ENCODE results near the gene WDR54. TPM values are rescaled to one million over a fixed set of nuclear protein-coding genes. Genes with fewer than 3 reads are reported as not detected.

The WDR54 gene
- total and polyA plus RNA-seq, 2 donors (not counting 3 experiments of a cell fraction or from before 2014, with no cell fraction given) = 21.7 to 46.3 TPM

GRCh38 chr2:74471332-74472065 is 50.0 kb downstream of the WDR54 start:
- peaks cover 0 to 7% of the 10 kb centered on the region in 2 experiments for H3K36me3 ChIP-seq (ENCODE audit: control insufficient read depth in 2 of 2, extremely low read depth in 1 of 2, insufficient read depth in 2 of 2, low read length in 2 of 2)
- peak overlapping the region; percentile 43 to 84 (median 75) for H3K4me3 ChIP-seq (replicated peaks in 1 of 3; ENCODE audit: insufficient read depth in 1 of 3, low read depth in 1 of 3, low read length in 3 of 3)
- no peak for DNase-seq (ENCODE audit: low read depth, low spot score)
- no peaks in the 10 kb centered on the region for H3K79me2 ChIP-seq (ENCODE audit: control insufficient read depth, insufficient read depth, low read length)
- no peaks in the 10 kb centered on the region for H3K9me1 ChIP-seq (replicated peaks; ENCODE audit: control insufficient read depth, extremely low read depth, insufficient read depth, low read length)
- dilution Hi-C loops (cut with MboI; ENCODE audit: extremely low pct_ligation_motif_present, low sequenced_read_pairs) = no loop called here
- H3K27ac ChIP-seq (ENCODE audit: insufficient read depth, low read depth, low read length) = peak overlapping the region; percentile 10
- H3K9ac ChIP-seq (replicated peaks; ENCODE audit: extremely low read depth, insufficient read depth, low read length) = peak overlapping the region; percentile 46
- no peaks in the 10 kb centered on the region for H3K27me3 ChIP-seq (ENCODE audit: control insufficient read depth in 2 of 2, insufficient read depth in 2 of 2, low read length in 2 of 2)
- H3K4me2 ChIP-seq (ENCODE audit: insufficient read depth, low read length) = peak overlapping the region; percentile 89
- H2AFZ ChIP-seq (ENCODE audit: low read depth, low read length) = peak overlapping the region; percentile 71
- H4K20me1 ChIP-seq (replicated peaks; ENCODE audit: control insufficient read depth, extremely low read depth, insufficient read depth, low read length) = no peaks in the 10 kb centered on the region
- intact Hi-C loops (cut with micrococcal nuclease) = loop anchor here (1.0 kb wide), 1 partner anchor 11 kb away; the partner anchor contains the start of gene CCDC142
- no peaks in the 10 kb centered on the region for H3K9me3 ChIP-seq (replicated peaks; ENCODE audit: control insufficient read depth, insufficient read depth, low read length)
- ChIA-PET CTCF (interaction anchor here (1.2 to 2.1 kb wide), 2 partner anchors 11 to 61 kb away, joined by 5 to 12 read pairs; partner anchors contain the start of genes CCDC142 and TTC31), POLR2A (interaction anchor here (0.6 kb wide), 1 partner anchor 39 kb away, joined by 3 read pairs; no protein-coding TSS in a partner anchor)
- BruUV-seq (replicated peaks) = no TSS peak
- peaks cover 13% of the 10 kb centered on the region for H3K4me1 ChIP-seq (ENCODE audit: control insufficient read depth, extremely low read depth, insufficient read depth, low read length)
- no peak for FAIRE-seq
- TF ChIP-seq CTCF (IDR thresholded peaks at IDR 0.05; ENCODE audit: extremely low read depth in 1 of 2, insufficient read depth in 1 of 2, low read depth in 1 of 2, low read length in 2 of 2) (no peak), MYC (IDR thresholded peaks at IDR 0.05; ENCODE audit: low read depth, low read length) (no peak), JUN (IDR thresholded peaks at IDR 0.05; ENCODE audit: borderline replicate concordance, insufficient read depth, insufficient read length, low read depth) (no peak), POLR2AphosphoS5 (IDR thresholded peaks at IDR 0.05; ENCODE audit: insufficient read depth, low read depth, low read length) (no peak), MAX (IDR thresholded peaks at IDR 0.05; ENCODE audit: insufficient read depth, insufficient read length) (no peak), POLR2A (IDR thresholded peaks at IDR 0.05; ENCODE audit: low read depth, low read length) (no peak), EZH2 (IDR thresholded peaks at IDR 0.05; ENCODE audit: borderline replicate concordance, low read depth, low read length, severe bottlenecking) (no peak), GATA2 (IDR thresholded peaks at IDR 0.05; ENCODE audit: insufficient read depth, insufficient read length, low read depth, low read length) (no peak), FOS (IDR thresholded peaks at IDR 0.05; ENCODE audit: borderline replicate concordance, insufficient read depth, low read length) (no peak)
